ENCODE results near the gene VCAN.
"Not testable (repeated sequence)": the region's sequence is repeated elsewhere in the genome, so short reads cannot be mapped to it uniquely, and the experiment has no call there.

Gene VCAN

GRCh38 chr5:83471405-83472212 lies at the start of gene VCAN:
Gene VCAN (plus strand): TSS chr5:83471744. CDS start chr5:83483519, 11,775 bp downstream.
- no peak for DNase-seq

DNA sequence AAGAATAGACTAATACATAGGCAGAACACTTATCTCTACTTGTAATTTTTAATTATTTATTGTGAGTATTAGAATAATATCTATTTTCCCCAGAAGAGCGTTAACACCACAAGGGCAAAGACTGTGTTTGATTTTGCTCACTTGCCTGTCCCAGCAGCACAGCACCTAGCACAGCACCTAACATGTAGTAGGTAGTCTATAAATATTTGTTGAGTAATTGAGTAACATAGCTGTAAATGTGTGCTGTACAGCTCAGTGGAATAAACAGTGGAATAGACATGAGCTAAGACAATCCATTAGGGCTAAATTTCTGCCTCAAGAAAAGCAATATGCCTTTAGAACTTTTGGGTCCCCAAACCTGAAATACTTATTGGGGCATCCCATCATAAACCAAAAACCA lies 49.3 kb upstream of the VCAN start:
- DNase-seq = no peak

DNA sequence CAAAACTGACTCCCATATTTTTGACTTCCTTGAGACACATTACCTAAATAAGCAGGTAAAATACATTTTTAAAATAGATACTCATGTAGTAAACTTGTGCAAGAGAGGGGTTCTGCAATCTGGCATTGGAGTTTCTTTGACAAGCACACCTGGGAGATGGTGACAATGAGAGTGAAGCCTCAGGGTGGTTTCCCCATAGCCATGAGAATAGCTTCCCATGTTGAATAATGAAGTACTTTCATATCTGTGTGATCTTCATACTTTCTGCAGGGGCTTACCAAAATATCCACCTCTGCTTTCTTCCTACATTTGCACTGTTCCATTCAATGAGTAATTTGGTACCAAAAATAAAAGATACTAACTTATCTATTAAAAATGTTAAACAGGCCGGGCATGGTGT lies 44.7 kb upstream of the VCAN start:
- no peak for DNase-seq

DNA sequence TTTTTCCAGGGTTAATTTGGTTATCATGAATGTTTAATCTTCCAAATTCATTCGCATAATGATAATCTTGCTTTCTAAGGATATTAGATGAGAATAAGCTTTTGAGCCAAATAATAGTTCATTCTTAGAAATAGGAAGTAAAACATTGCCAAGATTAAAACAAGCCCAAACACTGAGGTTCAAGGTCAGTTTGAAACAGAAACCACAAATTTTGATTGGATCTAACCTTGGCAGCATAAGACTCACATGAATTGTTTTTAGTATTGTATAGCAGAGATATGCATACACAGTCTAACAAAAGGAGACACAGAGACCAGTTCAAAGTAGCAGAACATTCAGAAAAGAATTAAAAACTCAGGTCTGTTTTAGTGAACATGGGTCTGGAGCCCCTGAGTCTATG lies 43.4 kb upstream of the VCAN start:
- no peak for DNase-seq

GRCh38 chr5:83428890-83429289 lies 42.7 kb upstream of the VCAN start:
- DNase-seq = no peak

GRCh38 chr5:83430130-83431010 lies 41.2 kb upstream of the VCAN start:
- DNase-seq = peak; percentile 48

DNA sequence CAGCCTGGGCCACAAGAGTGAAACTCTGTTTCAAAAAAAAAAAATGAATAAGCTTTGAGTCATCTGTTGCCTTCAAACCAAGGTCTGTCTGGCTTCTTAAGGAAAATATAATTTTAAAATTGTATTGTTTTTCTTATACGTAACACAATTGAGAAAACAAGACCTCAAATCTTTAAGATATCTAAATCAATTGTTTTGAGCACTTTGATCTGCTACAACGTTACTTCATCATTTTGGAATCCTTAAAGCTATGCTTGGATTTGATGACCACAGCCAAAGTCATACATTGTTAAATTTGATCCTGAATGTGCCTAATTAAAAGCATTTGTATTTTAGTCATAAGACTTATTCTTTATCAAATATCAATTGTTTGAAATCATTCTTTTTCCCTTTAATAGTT lies 37.7 kb upstream of the VCAN start:
- DNase-seq = no peak

DNA sequence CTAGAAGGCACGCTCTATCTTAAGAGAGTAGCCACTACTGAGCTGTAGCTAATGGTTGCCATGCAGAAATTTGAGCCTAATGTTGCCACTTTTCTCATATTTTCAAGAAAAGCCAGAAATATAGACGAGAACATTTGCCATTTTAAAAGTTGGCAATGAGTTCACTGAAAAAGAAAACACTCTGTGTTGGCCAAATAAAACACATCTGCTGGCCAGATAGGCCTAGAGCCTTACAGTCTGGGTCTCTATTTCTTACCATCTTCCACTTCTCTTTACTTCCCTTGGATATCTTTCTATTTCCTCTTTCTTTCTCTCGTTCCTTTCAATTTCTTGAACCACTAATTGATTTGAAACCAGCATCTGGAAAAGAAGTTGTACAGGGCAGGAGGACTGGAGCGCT lies 36.6 kb upstream of the VCAN start:
- no peak for DNase-seq

DNA sequence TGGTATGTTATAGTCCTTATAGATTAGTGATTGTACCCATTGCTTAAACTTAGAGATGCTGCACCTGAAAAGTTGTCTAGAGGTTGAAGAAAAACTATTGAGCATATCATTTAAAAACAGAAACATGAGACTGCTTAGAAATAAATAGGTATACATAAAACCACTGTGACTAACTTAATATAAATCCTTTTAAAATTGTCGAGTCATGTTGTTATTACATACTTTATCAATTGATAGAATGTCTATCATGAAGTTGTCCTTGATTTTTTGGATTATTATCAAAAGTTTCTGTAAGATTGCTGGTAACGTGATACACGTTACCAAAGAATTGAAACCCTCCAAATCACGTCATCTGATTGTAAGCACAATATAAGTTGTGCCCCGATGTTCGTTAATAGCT lies 35.3 kb upstream of the VCAN start:
- no peak for DNase-seq

DNA sequence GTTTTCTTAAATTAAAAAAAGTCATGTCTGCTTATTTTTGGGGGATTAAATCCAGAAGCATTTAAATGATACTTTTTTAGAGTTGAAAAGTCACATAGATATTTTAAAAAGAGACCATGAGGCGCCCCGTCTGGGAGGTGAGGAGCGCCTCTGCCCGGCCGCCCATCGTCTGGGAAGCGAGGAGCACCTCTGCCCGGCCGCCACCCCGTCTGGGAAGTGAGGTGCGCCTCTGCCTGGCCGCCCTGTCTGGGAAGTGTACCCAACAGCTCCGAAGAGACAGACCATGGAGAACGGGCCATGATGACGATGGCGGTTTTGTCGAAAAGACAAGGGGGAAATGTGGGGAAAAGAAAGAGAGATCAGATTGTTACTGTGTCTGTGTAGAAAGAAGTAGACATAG lies 33.8 kb upstream of the VCAN start:
- not testable (repeated sequence) for DNase-seq

DNA sequence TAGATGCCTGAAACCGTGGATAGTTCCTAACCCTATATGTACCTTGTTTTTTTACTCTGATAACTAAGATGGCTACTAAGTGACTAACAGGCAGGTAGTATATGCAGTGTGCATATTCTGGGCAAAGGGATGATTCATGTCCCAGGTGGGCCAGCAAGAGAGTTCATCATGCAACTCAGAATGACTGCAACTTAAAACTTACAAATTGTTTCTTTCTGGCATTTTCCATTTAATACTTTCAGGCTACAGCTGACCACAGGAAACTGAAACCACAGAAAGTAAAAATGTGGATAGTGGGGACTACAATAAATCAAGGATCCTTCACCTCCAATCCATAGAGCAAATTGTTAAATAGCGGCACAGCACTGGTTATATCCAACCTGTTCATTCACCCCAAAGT lies 30.7 kb upstream of the VCAN start:
- no peak for DNase-seq

GRCh38 chr5:83441747-83442146 lies 29.8 kb upstream of the VCAN start:
- no peak for DNase-seq

GRCh38 chr5:83443534-83443933 lies 28.0 kb upstream of the VCAN start:
- DNase-seq = no peak

DNA sequence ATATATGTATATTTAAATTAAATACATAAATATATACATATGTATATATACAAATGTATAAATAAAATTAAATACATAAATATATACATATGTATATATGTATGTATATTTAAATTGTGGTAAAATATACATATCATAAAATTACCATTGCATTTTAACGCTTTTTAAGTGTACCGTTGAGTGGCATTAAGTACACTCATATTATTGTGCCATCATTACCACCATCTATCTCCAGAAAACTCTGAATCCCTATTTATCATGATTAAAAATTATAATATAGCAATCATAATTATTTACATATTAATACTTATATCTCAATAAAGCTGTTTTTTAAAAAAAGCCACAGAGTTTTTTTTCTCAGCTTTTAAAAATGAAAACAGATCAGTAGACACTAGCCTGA lies 27.1 kb upstream of the VCAN start:
- DNase-seq = no peak

DNA sequence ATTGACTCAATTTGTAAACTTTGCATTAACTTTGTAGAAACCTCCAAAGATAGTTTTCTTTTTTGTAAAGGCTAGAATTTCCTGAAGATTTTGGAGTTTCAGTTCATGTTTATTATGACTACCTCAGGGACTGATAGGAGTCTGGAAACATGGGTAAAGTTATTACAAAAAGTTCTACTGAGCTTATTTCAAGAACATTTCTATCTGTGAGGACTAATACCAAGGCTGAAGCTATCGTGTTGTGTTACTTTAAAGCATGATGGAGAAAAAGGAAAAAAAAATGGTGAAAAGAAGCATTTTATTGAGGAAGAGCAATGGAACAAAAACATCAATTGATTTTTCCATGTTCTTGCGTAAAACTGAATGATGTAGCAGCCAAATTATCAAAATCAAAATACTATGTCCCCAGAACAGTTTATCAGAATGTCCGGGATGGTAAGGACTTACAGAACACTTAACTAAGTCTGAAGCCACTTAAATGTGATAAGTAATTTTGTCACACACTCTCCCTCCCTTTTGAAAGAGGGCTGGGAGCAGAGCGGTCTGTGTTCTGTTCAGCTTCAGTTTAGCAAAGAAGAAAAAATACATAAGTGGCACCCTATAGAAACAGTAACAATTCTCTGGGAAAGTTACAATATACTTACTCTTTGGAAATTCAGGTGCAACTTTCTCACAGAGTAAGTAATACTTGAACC lies 25.1 kb upstream of the VCAN start:
- no peak for DNase-seq

- no peak for DNase-seq
Measured at GRCh38 chr5:83447533-83447932, 24.0 kb upstream of the VCAN start.

DNA sequence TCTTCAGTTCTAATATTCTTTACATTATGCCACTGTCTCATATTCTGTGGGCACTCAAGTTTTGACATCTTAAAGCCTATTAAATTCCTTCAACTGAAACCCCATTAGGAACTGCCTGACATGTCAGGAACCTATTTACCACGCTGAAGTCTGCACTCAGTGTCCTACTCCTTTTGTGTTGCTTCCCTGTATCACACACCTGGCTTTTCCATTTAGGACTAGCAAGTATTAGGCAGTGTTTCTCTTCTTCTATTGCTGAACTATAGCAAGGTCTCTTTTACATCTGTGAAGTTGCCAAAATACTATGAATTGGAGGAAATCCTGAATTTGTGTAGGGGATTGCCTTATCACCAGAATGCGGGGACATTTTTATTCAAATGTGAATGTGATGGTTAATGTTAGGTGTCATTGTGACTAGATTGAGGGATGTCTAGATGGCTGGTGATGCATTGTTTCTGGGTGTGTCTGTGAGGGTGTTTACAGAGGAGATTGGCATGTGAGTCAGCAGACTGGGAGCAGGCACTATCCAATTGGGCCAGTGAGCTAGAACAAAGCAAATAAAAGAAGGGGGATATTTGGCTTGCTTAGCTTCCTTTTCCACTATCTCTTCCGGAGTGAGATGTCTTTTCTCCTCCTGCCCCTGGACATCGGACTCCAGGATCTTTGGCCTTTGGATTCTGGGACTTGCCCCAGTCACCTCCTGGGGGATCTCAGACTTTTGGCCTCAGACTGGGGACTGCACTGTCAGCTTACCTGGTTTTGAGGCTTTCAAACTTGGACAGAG lies 21.2 kb upstream of the VCAN start:
- DNase-seq = no peak

GRCh38 chr5:83450967-83451248 lies 20.6 kb upstream of the VCAN start:
- no peak for DNase-seq

GRCh38 chr5:83451955-83452354 lies 19.6 kb upstream of the VCAN start:
- no peak for DNase-seq

- DNase-seq = no peak
Measured at GRCh38 chr5:83453937-83454336, 17.6 kb upstream of the VCAN start.

GRCh38 chr5:83464261-83464660 lies 7.3 kb upstream of the VCAN start:
- no peak for DNase-seq

DNA sequence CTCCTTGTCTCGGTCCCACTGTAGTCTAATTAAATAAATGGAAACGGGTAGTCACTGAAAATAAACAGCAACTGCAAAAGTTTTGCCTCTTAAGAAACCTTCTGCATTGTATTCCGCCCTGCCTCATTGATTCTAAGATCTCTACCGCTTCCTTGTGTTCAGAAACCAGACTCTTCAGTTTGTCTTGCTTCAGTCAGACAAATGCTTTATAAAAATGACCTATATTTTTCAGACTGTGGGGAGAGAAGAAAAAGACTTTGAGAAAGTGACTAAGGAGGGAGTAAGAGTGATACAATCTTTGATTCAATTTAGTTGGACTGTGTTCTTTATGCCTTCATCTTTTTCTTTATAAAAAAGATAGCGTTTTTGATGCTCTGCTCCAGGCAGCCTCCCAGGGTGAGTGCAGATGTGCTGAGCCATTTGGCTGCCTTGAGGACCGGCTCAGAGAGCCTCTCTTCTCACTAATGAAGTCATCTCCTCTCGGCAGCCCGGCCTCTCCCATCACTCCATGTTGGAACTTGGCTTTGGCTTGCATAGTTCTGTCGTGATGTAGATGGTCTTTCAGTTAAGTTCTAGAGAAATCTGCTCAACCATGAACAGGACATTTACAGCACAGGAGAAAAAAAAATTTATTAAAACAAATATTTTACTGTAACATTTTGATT lies 4.0 kb upstream of the VCAN start:
- DNase-seq = no peak

Measured in NCI-H1694 (cell line).